ENCODE results near the gene NDEL1.

NDEL1 gene

DNA sequence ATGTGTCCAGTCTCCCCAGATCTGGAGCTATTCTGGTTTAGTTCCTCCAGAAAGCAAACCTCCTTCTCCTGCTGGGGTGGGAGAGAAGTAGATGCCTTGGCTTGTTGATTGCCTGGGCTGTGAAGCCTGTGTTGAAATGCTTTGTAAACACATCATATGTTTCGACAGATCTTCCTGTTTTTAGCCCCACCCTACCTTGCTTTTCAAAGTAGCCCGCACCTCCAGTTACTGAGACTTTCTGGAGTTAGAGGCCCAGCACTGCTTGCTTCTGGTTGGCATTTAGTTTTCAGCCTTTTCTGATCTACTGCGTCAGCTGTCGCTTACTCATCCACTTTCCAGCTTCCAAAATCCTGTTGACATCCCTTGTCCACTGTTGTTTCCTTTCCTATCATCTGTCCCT is 17.9 kb upstream of the NDEL1 start:
- DNase-seq = peak; percentile 40

DNA sequence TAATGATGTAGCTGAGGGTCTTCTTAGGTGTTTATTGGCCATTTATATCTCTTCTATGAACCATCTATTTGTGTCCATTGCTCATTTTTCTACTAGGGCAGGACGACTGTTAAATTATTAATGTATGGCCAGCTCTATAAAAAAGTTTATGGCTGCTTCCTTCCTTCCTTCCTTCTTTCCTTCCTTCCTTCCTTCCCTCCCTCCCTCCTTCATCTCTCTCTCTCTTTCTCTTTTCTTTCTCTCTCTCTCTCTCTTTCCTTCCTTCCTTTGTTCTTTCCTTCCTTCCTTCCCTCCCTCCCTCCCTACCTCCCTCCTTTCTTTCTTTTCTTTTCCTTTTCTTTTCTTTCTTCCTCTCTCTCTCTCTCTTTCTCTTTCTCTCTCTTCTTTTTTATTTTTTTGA is 17.2 kb upstream of the NDEL1 start:
- DNase-seq = no peak

DNA sequence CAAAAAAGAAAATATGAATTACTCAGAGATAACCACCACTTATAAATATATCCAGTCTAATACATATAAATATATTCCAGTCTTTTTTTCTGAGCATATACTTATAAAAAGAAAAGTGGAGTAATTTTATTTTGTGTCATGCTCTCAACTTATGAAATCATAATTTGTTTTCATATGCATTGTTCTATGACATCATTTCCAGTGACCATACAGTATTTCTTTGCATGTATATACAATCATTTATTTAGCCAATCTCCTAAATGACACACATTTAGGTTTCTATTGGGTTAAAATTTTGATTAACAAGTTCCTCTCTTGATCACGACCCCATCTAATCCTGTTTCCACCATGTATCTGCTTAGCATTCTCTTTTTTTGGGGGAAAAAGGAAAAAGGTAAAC is 16.4 kb upstream of the NDEL1 start:
- no peak for DNase-seq

DNA sequence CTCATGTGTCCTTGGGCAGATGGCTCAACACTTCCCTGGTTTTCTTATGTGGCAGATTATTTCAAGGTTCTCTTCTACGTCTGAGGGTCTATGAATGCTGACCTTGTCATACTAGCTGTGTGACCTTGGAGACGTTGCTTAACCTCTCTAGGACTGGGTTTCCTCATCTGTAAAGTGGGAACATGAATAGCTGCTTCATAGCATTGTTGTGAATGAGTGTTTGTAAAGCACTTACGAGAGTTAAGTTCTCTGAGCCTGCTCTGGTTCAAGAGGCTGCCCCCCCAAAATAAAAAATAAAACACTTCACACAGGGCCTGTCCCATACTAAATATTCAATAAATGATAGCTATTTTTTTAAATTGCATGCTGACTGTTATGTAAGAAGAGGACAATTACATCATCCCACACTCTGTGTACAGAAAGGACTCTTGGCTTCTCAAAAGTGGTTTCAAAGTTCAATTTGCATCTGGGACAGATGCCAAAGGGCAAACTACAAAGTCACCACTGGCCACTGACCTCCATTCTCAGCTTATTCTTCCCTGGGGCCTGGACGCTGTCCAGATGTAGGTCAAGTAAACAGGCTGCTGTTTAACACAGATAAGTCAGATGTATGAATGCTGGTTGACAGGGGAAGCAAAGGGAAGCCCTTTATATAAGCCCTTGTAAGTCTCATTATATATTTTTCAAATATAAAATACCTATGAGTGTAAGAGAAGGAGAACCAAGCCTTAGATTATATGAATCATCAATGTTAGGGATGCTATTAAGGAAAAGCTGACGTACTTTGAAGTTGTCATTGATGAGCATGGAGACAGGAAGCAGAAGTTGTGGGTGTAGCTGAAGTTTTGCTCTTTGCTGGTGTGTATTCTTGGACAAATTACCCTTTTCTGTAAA is 15.4 kb upstream of the NDEL1 start:
- peak; percentile 82 for DNase-seq

DNA sequence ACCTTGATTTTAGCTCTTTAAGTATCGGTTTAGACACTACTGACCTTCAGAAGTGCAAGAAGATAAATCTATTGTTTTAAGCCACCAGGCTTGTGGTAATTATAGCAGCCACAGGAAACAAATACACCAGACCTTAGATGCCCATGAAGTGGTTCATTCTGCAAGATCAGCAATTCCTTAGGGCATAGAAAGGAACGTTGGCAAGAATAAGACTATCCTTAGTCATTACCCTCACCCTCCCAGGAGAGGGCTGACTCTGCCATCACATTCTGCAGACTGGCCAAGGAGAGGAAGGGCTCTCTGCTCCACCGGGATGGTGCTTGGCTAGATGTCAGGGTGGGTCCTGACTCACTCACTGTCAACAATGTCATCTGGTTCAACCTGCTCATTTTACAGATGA is 14.1 kb upstream of the NDEL1 start:
- DNase-seq = no peak

DNA sequence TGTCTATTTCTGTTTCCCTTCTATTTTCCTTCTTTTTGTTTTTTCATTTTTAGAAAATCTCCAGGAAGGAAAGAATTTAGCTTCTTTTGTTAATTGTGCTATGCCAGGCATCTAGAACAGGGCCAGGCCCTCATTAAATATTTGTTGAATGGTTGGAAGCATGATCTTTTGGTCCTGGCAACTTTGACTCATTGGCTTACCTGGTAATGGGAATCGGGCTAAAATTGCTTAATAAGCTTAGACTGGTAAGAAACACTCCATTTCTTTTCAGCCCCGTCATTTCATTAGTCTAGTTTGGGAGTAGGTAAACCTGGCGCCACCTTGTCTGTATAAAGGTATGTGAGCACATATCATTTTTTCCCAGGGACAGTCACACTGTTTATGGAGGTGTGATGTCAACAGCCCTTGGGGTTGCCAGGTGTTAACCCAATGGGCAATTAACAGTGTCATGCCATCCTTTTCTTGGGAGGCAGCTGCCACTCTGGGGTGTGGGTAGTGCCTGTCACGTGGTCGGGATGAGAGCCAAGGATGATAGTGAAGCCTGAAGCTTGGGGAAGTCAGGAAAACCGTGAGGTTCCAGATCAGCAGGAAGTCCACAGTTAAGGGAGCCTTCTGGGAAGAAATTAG is 9.5 kb upstream of the NDEL1 start:
- no peak for DNase-seq

DNA sequence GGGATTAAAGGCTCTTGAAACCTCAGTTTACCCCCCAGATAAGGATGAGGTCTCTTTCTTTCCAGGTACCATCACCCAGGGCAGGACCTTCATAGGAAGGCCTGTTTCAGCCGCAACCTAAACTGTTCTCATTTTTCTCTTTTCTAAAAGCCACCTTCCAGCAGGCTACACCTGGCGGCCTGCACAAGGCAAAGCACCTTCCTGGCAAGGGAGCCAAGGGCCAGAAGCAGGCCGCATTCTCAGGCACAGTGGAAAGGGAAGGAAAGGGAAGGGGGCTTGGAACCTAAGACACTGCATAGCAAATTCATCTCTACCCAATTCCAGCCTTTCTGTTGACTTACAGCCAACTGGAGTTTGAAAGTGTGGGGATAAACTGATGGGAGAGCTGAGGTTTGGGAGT is 8.9 kb upstream of the NDEL1 start:
- DNase-seq = no peak

DNA sequence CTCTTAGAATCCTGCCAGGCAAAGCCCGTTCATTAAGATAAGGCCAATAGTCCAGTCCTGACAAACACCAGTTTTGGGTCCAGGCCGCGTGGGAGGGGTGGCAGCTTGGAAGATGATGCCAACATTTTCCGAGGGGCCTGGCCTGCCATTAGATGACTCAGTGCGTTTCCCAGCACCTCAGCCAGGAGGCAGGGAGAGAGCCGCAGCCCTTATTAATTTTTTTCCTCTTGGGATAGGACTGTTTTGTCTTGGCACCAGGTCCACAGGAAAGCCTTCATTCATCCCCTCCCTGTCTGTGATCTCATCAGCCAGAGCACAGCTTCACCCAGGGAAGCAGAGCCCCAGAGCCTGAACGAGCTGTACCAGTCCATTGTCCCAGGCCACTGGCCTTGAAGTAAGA is 4.7 kb upstream of the NDEL1 start:
- DNase-seq = no peak

DNA sequence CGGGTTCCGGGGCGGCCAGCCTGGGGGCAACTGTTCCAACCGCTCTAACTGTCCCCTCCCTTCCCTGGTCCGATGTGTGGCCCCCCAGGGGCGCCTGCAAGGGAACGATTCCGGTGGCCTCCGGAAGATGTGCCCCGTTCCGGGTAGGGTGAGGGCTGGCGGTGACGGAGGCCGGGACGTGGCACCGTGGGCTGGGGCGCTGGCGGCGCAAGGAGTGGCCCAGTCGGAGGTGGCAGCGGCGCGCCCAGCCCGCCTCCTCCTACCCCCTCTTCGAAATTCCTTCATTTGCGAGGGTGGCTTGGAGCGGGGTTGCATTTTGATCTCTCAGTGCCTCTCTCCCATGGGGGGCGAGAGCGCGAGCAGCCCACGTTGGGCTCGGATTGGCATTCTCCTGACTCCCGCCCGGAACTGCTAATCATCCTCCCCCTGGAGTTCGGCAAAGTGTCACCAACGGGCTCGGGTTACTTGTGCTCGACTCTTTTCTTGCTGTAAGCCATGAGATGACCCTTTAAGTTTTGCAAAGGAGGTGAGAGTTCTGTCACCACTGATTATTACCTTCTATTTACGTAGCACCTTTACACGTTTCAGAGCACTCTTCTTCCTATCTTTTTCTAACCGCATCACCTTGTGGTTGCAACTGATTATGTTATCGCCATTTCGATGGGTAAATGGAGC is 622 bp downstream of the NDEL1 start:
- DNase-seq = peak; percentile 82

DNA sequence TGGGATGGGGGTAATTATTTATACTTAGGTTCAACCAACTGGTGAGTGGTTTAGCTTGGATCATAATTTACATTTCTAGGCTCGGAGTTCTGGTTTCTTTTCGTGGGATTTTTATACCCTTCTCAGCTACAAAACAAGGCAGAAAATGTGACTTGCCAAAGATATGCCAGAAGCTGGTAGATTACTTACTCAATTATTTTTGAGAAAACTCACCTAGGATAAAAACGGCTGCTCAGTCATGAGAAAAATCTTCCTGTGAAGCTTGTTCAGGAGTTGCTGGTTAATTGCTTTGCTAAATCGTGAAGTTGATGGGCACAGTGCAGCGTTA is 1.1 kb downstream of the NDEL1 start:
- DNase-seq = no peak

DNA sequence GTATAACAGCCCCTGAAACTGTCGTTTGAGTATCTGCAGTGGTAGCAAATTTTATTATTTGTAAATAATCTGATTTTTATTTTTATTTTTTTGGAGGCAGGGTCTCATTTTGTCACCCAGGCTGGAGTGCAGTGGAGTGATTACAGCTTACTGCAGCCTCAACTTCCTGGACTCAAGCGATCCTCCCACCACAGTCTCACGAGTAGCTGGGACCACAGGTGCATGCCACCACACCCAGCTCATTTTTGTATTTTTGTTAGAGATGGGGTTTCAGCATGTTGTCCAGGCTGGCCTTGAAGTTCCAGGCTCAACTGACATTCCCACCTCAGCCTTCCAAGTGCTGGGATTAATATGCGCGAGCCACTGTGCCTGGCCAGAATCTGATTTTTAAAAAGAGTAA is 2.8 kb downstream of the NDEL1 start:
- no peak for DNase-seq

DNA sequence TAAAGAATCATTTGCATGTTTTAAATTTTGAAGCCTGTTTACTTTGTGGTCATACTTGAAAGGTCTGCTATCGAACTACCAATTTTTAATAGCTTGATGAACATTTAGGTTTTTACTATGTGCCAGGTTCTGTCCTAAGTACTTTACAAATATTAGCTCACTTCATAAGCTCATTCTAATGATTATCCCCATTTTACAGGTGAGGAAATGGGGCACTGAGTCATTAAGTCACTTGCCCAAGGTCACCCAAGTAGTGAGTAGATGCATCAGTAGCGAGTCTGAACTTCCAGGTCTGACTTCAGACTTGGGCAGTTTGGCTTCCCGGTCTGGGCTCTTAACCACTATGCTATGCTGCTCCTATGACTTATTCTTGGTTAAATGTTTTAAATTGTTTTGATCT is 4.0 kb downstream of the NDEL1 start:
- no peak for DNase-seq

DNA sequence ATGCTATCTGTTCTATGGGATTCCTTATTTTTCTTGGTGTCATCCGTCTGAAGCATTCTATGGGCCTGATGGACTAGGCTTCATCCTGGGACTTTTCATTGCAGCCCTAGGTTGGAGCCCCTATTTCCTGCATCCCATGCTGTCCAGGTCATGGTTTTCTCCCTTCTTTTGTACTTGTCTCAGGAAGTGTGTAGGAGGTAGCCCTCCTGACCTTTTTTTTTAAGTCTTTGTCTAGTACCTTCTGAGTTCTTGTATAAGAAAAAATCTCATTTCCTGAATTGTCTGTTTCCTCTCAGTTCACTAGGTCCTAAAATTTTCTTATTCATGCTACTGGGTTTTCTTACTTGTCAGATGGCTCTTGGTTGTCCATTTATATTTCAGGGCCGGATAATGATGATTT is 6.0 kb downstream of the NDEL1 start:
- no peak for DNase-seq

DNA sequence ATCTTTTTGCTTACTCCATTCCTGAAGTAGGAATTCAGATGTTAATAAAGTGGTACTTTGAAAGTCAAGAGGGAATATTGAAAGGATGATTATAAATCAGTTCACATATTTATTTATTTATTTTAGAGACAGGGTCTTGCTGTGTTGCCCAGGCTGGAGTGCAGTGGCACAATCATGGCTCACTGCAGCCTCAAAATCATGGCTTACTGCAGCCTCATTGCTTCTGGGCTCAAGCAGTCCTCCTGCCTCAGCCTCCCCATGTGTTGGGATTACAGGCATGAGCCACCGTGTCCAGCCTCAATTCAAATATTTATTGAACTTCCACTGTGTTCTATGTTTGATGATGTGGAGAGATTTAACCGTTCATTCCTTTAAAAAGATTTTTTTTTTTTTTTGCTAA is 6.6 kb downstream of the NDEL1 start:
- DNase-seq = no peak

DNA sequence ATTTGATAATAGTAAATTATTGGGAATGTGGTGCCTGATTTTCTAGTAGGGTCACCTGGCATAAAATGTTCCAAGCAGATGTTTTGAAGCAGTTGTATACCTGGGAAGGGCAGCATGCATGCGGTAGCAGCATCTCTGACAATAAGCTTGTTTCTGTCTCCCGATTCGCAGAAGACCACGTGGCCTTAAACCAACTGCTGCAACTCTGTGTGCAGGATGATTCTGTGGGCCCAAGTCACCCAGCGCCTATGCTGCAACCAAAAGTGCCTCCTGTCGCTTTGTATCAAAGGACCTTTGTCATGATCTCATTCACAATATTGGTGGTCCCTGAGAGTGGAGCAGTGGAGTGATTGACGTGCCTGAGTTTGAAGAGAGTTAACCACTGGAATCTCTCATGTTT is 8.1 kb downstream of the NDEL1 start:
- DNase-seq = no peak

DNA sequence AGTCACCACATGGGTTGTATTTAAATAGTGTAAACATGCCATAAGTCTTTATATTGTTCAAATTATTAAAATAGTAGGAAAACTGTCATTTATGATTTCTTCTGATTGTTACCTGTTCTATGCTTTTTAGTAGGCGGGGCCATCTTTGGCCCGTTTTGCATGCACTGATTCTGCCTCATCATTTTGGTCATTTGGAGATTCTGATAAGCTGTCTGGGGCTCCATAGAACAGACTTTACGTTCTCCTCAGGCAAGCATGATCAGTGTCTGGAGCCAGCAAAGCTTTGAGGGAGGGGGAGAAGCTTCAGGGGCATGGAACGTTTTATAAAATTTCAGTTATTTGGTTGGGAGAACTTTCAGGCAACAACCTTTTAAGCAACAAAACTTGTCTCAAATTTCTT is 8.8 kb downstream of the NDEL1 start:
- peak; percentile 58 for DNase-seq

DNA sequence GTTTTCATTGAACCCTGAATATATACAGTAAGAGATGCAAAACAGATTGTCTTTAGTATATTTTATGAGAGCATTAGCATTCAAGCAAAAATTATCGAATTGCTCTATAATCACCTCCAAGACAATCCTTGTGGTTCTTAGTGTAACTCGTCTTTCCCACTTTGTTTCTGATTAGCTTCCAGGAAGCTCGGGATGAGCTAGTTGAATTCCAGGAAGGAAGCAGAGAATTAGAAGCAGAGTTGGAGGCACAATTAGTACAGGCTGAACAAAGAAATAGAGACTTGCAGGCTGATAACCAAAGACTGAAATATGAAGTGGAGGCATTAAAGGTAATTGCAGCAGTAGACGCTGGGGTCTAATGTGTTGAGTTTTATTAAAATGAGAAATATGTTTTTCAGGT is 9.9 kb downstream of the NDEL1 start:
- no peak for DNase-seq

DNA sequence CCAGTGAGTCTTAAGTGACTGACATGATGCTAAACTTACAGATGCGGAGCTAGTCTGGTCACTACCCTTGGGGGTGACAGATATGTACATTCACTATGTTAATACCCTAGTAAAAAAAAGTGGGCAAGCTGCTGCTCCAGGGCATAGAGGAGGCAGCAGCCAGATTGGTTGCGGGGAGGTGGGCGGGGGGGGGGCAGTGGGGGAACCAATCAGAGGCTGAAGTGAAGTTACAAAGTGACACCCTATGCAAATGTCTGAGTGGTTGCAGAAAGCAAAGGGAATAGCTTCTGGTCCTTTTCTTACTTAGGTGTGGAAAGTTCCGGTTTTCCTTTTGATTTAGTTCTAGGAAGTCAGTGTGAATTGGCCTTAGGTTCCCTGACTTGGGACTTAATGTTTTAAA is 12.1 kb downstream of the NDEL1 start:
- peak; percentile 64 for DNase-seq

DNA sequence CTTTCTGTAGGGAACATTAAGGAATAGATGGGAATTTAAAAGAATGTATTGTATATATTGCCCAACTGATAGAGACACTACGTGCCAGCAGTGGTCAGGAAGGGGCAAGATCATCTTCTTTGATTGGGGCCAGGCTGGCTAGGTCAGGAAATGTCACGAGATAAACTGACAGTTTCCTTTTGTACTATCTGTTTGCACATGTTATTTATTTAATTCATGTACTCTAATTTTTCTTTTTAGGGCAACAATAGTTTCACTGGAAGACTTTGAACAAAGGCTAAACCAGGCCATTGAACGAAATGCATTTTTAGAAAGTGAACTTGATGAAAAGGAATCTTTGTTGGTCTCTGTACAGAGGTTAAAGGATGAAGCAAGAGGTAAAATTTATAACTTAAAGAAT is 12.6 kb downstream of the NDEL1 start:
- peak; percentile 70 for DNase-seq

DNA sequence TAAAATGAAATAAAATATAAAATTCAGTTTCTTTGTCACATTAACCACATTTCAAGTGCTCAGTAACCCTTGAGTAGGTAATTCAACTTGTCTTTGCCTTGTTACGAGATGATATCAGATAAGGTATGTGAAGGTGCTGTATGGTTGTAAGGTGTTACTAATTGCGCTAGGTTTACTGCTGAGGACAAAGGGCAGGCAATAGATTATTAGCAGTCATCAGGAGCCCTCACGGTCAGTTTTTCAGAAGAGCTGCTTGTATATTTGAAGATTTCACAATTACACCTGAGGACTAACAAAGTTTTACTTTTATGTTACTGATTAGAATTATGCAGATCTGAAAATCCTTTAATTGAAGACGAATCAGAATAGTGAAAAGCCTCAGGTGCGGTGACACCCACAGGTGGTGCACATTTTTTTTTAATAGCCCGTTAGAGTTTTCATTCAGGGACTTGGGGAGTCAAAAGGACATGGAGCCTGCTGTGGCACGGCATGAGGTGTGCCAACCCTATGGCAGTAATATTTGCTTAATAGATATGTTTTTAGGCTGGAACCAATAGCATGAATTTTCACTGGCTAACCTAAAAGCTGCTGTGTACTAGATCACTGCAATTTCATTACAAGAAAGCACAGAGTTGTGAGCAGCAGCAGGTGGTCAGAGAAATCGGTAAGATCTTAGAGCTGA is 16.4 kb downstream of the NDEL1 start:
- DNase-seq = no peak

DNA sequence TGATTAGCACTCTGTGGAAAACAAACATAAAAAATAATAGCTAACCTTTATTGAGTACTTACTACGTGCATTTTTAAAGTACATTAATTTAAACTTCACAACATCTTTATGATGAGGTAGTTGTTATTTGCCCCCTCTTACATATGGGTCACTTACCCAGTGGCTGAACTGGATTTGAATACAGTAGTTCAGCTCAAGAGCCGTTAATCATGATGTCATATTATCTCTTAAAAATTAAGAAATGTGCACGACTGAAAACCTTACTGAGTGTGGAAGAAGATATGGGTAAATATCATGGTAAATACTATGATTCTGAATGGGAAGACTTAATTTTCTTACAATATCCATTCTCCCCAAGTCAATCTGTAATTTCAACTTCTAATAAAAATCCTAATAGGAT is 17.6 kb downstream of the NDEL1 start:
- DNase-seq = no peak

DNA sequence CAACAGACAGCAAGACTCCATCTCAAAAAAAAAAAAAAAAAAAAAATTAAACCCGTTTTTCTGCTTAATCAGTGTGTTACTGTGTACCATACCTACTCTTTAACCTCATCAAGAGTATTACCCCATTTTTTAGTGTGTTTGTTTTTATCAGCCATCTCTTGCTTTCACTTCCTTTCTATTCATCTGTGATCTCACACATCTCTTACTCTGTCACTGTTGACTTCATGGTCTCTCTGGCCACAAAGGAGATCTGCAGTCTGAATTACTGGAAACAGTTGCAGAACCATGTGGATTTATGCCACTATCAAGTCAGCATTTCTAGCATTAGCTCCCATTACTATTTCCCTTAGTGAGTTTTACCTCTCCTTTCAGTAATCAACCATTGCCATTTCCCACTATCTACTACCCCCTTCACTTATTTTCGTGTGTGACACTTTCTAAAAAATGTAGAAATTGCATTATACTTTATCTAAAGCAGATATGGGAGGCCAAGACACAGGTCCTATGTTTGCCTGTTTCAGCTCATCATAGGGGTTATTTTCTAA is 20.1 kb downstream of the NDEL1 start:
- peak; percentile 51 for DNase-seq

DNA sequence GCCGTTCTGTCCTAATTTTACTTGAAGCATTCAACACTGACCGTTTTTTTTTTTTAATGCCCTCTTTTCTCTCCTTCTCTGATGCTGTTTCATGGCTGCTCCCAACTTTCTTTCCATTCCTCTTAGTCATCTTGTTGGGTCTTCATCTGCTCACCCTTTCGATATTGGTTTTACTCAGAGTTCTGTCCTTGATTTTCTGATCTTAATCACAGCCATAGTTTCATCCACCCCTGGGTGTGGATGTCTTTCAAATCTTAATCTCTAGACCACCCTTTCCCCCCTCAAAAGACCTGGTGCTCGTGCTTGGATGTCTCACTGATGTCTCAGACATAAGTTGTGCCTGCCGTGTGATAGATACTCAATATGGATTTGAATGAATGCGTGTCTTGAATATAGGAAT is 22.4 kb downstream of the NDEL1 start:
- no peak for DNase-seq
